ENCODE results near the gene RTBDN. TPM values are rescaled to one million over a fixed set of nuclear protein-coding genes. Genes with fewer than 3 reads are reported as not detected.

Gene RTBDN
- total and polyA plus RNA-seq, 2 of the 8 experiments (the other 6 are each of a cell fraction or from before 2014, with no cell fraction given) = 4.0 to 4.8 TPM

DNA sequence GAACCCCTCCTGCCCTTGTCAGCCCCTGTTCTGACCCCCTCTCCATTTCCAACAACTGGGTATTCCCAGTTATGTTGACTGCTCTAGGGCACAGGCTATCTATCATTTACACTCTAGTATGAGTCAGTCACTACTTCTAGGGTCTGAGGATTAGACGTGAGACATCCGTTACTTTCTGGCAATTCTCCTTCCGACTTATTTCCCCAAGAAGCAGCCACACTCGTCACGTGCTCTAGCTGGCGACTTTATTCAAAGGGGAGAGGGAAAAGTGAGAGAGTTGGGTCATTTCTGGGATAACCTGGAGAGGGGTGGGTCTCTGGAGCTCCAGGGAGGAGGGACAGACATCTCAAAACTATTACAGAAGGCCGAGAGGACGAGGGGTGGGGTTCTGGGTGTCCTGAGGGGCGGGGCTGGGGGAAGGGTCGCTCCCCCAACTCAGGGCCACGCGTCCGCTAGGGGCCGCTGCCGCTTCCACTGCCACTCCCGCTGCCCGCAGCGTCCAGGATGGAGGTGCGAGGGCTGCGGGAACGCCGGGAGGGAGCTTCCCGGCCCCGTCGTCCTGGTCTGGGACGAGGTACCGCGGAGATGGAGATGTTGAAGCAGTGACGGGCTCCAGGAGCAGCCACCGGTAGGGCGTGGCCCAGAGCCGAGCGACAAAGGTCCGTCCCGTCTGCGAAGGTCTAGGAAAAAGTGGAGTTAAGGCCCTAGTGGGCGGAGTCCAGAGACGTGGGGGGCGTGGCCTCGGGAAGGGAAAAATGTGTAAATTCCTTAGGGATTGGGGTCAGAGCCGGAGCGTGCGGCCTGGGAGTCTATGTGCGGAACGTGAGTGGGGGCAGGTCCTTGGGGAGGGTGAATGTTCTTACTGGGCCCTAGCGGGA is 8.9 kb downstream of the RTBDN start (continued):
- TF ChIP-seq, protein P1, sequence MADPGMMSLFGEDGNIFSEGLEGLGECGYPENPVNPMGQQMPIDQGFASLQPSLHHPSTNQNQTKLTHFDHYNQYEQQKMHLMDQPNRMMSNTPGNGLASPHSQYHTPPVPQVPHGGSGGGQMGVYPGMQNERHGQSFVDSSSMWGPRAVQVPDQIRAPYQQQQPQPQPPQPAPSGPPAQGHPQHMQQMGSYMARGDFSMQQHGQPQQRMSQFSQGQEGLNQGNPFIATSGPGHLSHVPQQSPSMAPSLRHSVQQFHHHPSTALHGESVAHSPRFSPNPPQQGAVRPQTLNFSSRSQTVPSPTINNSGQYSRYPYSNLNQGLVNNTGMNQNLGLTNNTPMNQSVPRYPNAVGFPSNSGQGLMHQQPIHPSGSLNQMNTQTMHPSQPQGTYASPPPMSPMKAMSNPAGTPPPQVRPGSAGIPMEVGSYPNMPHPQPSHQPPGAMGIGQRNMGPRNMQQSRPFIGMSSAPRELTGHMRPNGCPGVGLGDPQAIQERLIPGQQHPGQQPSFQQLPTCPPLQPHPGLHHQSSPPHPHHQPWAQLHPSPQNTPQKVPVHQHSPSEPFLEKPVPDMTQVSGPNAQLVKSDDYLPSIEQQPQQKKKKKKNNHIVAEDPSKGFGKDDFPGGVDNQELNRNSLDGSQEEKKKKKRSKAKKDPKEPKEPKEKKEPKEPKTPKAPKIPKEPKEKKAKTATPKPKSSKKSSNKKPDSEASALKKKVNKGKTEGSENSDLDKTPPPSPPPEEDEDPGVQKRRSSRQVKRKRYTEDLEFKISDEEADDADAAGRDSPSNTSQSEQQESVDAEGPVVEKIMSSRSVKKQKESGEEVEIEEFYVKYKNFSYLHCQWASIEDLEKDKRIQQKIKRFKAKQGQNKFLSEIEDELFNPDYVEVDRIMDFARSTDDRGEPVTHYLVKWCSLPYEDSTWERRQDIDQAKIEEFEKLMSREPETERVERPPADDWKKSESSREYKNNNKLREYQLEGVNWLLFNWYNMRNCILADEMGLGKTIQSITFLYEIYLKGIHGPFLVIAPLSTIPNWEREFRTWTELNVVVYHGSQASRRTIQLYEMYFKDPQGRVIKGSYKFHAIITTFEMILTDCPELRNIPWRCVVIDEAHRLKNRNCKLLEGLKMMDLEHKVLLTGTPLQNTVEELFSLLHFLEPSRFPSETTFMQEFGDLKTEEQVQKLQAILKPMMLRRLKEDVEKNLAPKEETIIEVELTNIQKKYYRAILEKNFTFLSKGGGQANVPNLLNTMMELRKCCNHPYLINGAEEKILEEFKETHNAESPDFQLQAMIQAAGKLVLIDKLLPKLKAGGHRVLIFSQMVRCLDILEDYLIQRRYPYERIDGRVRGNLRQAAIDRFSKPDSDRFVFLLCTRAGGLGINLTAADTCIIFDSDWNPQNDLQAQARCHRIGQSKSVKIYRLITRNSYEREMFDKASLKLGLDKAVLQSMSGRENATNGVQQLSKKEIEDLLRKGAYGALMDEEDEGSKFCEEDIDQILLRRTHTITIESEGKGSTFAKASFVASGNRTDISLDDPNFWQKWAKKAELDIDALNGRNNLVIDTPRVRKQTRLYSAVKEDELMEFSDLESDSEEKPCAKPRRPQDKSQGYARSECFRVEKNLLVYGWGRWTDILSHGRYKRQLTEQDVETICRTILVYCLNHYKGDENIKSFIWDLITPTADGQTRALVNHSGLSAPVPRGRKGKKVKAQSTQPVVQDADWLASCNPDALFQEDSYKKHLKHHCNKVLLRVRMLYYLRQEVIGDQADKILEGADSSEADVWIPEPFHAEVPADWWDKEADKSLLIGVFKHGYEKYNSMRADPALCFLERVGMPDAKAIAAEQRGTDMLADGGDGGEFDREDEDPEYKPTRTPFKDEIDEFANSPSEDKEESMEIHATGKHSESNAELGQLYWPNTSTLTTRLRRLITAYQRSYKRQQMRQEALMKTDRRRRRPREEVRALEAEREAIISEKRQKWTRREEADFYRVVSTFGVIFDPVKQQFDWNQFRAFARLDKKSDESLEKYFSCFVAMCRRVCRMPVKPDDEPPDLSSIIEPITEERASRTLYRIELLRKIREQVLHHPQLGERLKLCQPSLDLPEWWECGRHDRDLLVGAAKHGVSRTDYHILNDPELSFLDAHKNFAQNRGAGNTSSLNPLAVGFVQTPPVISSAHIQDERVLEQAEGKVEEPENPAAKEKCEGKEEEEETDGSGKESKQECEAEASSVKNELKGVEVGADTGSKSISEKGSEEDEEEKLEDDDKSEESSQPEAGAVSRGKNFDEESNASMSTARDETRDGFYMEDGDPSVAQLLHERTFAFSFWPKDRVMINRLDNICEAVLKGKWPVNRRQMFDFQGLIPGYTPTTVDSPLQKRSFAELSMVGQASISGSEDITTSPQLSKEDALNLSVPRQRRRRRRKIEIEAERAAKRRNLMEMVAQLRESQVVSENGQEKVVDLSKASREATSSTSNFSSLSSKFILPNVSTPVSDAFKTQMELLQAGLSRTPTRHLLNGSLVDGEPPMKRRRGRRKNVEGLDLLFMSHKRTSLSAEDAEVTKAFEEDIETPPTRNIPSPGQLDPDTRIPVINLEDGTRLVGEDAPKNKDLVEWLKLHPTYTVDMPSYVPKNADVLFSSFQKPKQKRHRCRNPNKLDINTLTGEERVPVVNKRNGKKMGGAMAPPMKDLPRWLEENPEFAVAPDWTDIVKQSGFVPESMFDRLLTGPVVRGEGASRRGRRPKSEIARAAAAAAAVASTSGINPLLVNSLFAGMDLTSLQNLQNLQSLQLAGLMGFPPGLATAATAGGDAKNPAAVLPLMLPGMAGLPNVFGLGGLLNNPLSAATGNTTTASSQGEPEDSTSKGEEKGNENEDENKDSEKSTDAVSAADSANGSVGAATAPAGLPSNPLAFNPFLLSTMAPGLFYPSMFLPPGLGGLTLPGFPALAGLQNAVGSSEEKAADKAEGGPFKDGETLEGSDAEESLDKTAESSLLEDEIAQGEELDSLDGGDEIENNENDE (IDR thresholded peaks at IDR 0.05; ENCODE audit: insufficient replicate concordance, low read length) = no peak
- TF ChIP-seq BCL11A (IDR thresholded peaks at IDR 0.05; ENCODE audit: low read depth in 2 of 2, low read length in 2 of 2) (no peak), JUN (IDR thresholded peaks at IDR 0.05; ENCODE audit: low read depth, low read length) (no peak), KDM1A (IDR thresholded peaks at IDR 0.05; ENCODE audit: borderline replicate concordance, low read length) (peak; percentile 41; the same call in 1 of the 2 replicates), CTBP2 (IDR thresholded peaks at IDR 0.05; ENCODE audit: borderline replicate concordance, insufficient read depth, insufficient read length, low read length) (no peak), HDAC6 (IDR thresholded peaks at IDR 0.05; ENCODE audit: low read depth, low read length) (no peak), CREB1 (IDR thresholded peaks at IDR 0.05) (peak; percentile 55; the same call in 1 of the 2 replicates)
- TF ChIP-seq, protein P2, sequence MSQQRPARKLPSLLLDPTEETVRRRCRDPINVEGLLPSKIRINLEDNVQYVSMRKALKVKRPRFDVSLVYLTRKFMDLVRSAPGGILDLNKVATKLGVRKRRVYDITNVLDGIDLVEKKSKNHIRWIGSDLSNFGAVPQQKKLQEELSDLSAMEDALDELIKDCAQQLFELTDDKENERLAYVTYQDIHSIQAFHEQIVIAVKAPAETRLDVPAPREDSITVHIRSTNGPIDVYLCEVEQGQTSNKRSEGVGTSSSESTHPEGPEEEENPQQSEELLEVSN (IDR thresholded peaks at IDR 0.05) = peak; percentile 88

Measured in H1 (cell line).